Measurements from ENCODE around the gene EVI2B. TPM values are rescaled to one million over a fixed set of nuclear protein-coding genes. Genes with fewer than 3 reads are reported as not detected.

Gene EVI2B
- total RNA-seq, 1 experiment from 2014 or later: not detected

DNA sequence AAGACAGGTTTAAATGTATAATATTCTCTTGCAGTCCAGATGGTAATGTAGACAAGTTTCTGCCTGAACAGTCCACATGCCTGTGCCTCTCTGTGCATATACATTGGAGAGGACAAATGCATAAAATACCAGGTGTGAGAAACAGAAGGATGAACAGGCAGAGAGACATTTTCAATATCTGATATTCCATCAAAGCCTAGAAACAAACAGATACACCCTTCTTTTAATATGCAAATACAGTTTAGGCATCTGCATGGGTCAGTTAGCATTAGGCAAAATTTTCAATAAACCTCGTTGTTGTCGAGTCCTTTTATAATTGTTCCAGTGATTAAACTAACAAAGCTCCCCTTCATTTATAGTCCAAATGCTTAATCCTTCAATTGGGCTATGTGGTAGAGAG, 17.7 kb downstream of the EVI2B start:
- no peak overlapping the region for H3K4ac ChIP-seq (ENCODE audit: low read depth, low read length)
- no peak overlapping the region for H3T11ph ChIP-seq (ENCODE audit: low read length)
- no peaks in the 10 kb centered on the region for H3K23me2 ChIP-seq (ENCODE audit: insufficient read length, low read depth, low read length, poor library complexity, severe bottlenecking)
- Mint-ChIP-seq H3K4me3 (no peak overlapping the region), H3K9me3 (no peaks in the 10 kb centered on the region), H3K27me3 (ENCODE audit: low read depth) (no peaks in the 10 kb centered on the region), H3K27ac (no peak overlapping the region), H3K4me1 (peaks cover 16% of the 10 kb centered on the region in 2 experiments), H3K36me3 (ENCODE audit: insufficient read depth in 1 of 3, low read depth in 3 of 3) (peaks cover 0 to 4% (median 0%) of the 10 kb centered on the region in 3 experiments; a peak in 1 of 7 replicates)
- H4K20me1 ChIP-seq (ENCODE audit: control insufficient read depth, insufficient read depth, insufficient read length): no peaks in the 10 kb centered on the region
- H4K91ac ChIP-seq (ENCODE audit: insufficient read length, low read depth, low read length): no peak overlapping the region
- no peak overlapping the region for H3K23ac ChIP-seq (ENCODE audit: insufficient read length, low read depth, low read length)
- H4K5ac ChIP-seq (ENCODE audit: insufficient read length, low read depth, low read length): no peak overlapping the region
- H3K9ac ChIP-seq (ENCODE audit: extremely low read depth, insufficient read length, low read length): no peak overlapping the region
- H2BK15ac ChIP-seq (ENCODE audit: low read depth, low read length): no peak overlapping the region
- no peaks in the 10 kb centered on the region for H3K79me1 ChIP-seq (ENCODE audit: insufficient read depth, low read depth, low read length, poor library complexity, severe bottlenecking)
- no peak overlapping the region for H2BK20ac ChIP-seq (ENCODE audit: low read depth, low read length, poor library complexity, severe bottlenecking)
- no peaks in the 10 kb centered on the region for H3K9me3 ChIP-seq (ENCODE audit: control insufficient read depth, low read depth, low read length)
- TF ChIP-seq, protein P1, sequence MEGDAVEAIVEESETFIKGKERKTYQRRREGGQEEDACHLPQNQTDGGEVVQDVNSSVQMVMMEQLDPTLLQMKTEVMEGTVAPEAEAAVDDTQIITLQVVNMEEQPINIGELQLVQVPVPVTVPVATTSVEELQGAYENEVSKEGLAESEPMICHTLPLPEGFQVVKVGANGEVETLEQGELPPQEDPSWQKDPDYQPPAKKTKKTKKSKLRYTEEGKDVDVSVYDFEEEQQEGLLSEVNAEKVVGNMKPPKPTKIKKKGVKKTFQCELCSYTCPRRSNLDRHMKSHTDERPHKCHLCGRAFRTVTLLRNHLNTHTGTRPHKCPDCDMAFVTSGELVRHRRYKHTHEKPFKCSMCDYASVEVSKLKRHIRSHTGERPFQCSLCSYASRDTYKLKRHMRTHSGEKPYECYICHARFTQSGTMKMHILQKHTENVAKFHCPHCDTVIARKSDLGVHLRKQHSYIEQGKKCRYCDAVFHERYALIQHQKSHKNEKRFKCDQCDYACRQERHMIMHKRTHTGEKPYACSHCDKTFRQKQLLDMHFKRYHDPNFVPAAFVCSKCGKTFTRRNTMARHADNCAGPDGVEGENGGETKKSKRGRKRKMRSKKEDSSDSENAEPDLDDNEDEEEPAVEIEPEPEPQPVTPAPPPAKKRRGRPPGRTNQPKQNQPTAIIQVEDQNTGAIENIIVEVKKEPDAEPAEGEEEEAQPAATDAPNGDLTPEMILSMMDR (conservative IDR thresholded peaks at IDR 0.05): no peak
- no peak overlapping the region for H2BK12ac ChIP-seq (ENCODE audit: insufficient read length, low read depth, low read length)
- H3K14ac ChIP-seq (ENCODE audit: insufficient read depth, low read length): no peak overlapping the region
- no peaks in the 10 kb centered on the region for H3K27me3 ChIP-seq (ENCODE audit: insufficient read depth, low read length)
- no peaks in the 10 kb centered on the region for H3K4me1 ChIP-seq (ENCODE audit: insufficient read depth, low read length)
- H3K56ac ChIP-seq (ENCODE audit: insufficient read length, low read depth, low read length): no peak overlapping the region
- no peak overlapping the region for H2BK5ac ChIP-seq (ENCODE audit: insufficient read length, low read length)
- no peak overlapping the region for H2AFZ ChIP-seq (ENCODE audit: low read length)
- no peak overlapping the region for H2AK5ac ChIP-seq (ENCODE audit: insufficient read length, low read length)
- no peak overlapping the region for H4K8ac ChIP-seq (replicated peaks; ENCODE audit: insufficient read length, low read depth, low read length)
- no peak overlapping the region for H3K4me2 ChIP-seq (ENCODE audit: insufficient read depth, insufficient read length, low read length)
- H3K18ac ChIP-seq (ENCODE audit: insufficient read length, low read depth, low read length): no peak overlapping the region
- no peaks in the 10 kb centered on the region for H3K79me2 ChIP-seq (ENCODE audit: insufficient read depth, low read length)
- H2BK120ac ChIP-seq (ENCODE audit: low read depth, low read length, poor library complexity, severe bottlenecking): no peak overlapping the region
- DNase-seq: no peak
- H3K27ac ChIP-seq (ENCODE audit: insufficient read length, low read depth, low read length): no peak overlapping the region
- no CpG with 5 or more reads among the region's 2 CpGs for WGBS (ENCODE audit: extremely low coverage, insufficient read length, low lambda C conversion rate)
